Stimulated activated CD8-positive, alpha-beta memory T cell treated with anti-CD3 and anti-CD28 coated beads, Interleukin-15, amount 100 ng/mL, for 1 hour (primary cell): ENCODE data around the gene CYP2A6.
A peak's percentile ranks its signal among the peaks of the same experiment; 100 is the strongest.

Source experiments
- DNase-seq: peaks from one replicate; pipeline ENCODE4 v3.0.0-alpha.2; 2020; ENCODE audit warnings: low read depth

The CYP2A6 gene

GRCh38 chr19:40802300-40803169 is 47.7 kb downstream of the CYP2A6 start:
- no peak for DNase-seq

GRCh38 chr19:40801426-40802299 is 48.6 kb downstream of the CYP2A6 start:
- no peak for DNase-seq

GRCh38 chr19:40800997-40801377 is 49.3 kb downstream of the CYP2A6 start:
- DNase-seq: no peak

GRCh38 chr19:40800339-40800996 is 49.8 kb downstream of the CYP2A6 start:
- no peak for DNase-seq

- no peak for DNase-seq
These were observed 50.5 kb downstream of the CYP2A6 start for GRCh38 chr19:40799558-40800338.

- peak; percentile 100 for DNase-seq
These were observed 51.3 kb downstream of the CYP2A6 start, which contains the start of gene EGLN2 for GRCh38 chr19:40798683-40799557. TSS of gene EGLN2 (plus strand) at chr19:40799191. CDS start at chr19:40800573, 1,382 bp downstream.

GRCh38 chr19:40797963-40798682 is 52.1 kb downstream of the CYP2A6 start:
- DNase-seq: peak; percentile 32

GRCh38 chr19:40797166-40797962 is 52.9 kb downstream of the CYP2A6 start:
- DNase-seq: no peak
